GM19463 (cell line): Measurements from ENCODE around the gene TXNL4B.
"Not testable (repeated sequence)": the region's sequence is repeated elsewhere in the genome, so short reads cannot be mapped to it uniquely, and the experiment has no call there.

Experiments
- ATAC-seq: cut with Tn5 transposase; IDR thresholded peaks from one replicate; pipeline ENCODE4 v1.9.1; 2021; ENCODE audit warnings: mild to moderate bottlenecking, moderate library complexity; ENCODE audit not compliant: unreplicated experiment

The TXNL4B gene

GRCh38 chr16:72076991-72077706 lies 16.3 kb downstream of the TXNL4B start:
- not testable (repeated sequence) for ATAC-seq

- not testable (repeated sequence) for ATAC-seq
These were observed 18.4 kb downstream of the TXNL4B start for GRCh38 chr16:72075067-72075466.

GRCh38 chr16:72073560-72074230 lies 19.7 kb downstream of the TXNL4B start:
- no peak for ATAC-seq

- no peak for ATAC-seq
These were observed 20.7 kb downstream of the TXNL4B start for GRCh38 chr16:72072514-72073342.

GRCh38 chr16:72068930-72069329 lies 24.5 kb downstream of the TXNL4B start:
- no peak for ATAC-seq

GRCh38 chr16:72066747-72067146 lies 26.7 kb downstream of the TXNL4B start:
- ATAC-seq = no peak

GRCh38 chr16:72064361-72064894 lies 29.0 kb downstream of the TXNL4B start:
- no peak for ATAC-seq

- ATAC-seq = no peak
These were observed 31.9 kb downstream of the TXNL4B start for GRCh38 chr16:72061564-72061963.

GRCh38 chr16:72060405-72060804 lies 33.0 kb downstream of the TXNL4B start:
- no peak for ATAC-seq

- not testable (repeated sequence) for ATAC-seq
These were observed 34.4 kb downstream of the TXNL4B start for GRCh38 chr16:72059060-72059459.

GRCh38 chr16:72057313-72057712 lies 36.1 kb downstream of the TXNL4B start:
- ATAC-seq = not testable (repeated sequence)

GRCh38 chr16:72055911-72056310 lies 37.5 kb downstream of the TXNL4B start:
- no peak for ATAC-seq

- not testable (repeated sequence) for ATAC-seq
These were observed 39.1 kb downstream of the TXNL4B start, which contains the start of gene HP for GRCh38 chr16:72054254-72054847. HP (plus strand) TSS chr16:72054505; CDS start chr16:72054653, 148 bp downstream.

- ATAC-seq = no peak
These were observed 41.6 kb downstream of the TXNL4B start for GRCh38 chr16:72051818-72052217.

- ATAC-seq = no peak
These were observed 42.5 kb downstream of the TXNL4B start for GRCh38 chr16:72050769-72051464.

- ATAC-seq = no peak
These were observed 44.3 kb downstream of the TXNL4B start for GRCh38 chr16:72049110-72049509.

- ATAC-seq = no peak
These were observed 48.5 kb downstream of the TXNL4B start for GRCh38 chr16:72044825-72045359.

- no peak for ATAC-seq
These were observed 49.1 kb downstream of the TXNL4B start for GRCh38 chr16:72044296-72044695.

GRCh38 chr16:72043539-72043938 lies 49.9 kb downstream of the TXNL4B start:
- ATAC-seq = no peak

- ATAC-seq = no peak
These were observed 50.4 kb downstream of the TXNL4B start for GRCh38 chr16:72043058-72043457.
